AG04450 (cell line): Measurements from ENCODE around the gene KLHL29. TPM values are rescaled to one million over a fixed set of nuclear protein-coding genes. Genes with fewer than 3 reads are reported as not detected.

Experiments
- CTCF ChIA-PET: fragments of 300-600, 350-600 bp; formaldehyde crosslinking; extraction: SDS; loops from one replicate; lab custom pipeline; 2022; ENCODE audit warnings: antibody characterized with exemption, inconsistent platforms; lab: Charles Lee
- POLR2A ChIA-PET: fragments of 350-600 bp; formaldehyde crosslinking; extraction: SDS; loops from one replicate; lab custom pipeline; 2021; ENCODE audit warnings: antibody characterized with exemption, inconsistent platforms; lab: Yijun Ruan, JAX
- DNase-seq: peaks from one replicate; pipeline ENCODE4 v3.0.0-alpha.2; 2011; ENCODE audit warnings: low read depth, low spot score
- H3K27ac ChIP-seq: one replicate; pipeline ENCODE4 v1.5.1; 2012; ENCODE audit warnings: low read depth, low read length, control low read depth
- H3K27me3 ChIP-seq: one replicate; pipeline ENCODE4 v1.6.0; 2012; ENCODE audit warnings: low read length; ENCODE audit not compliant: control insufficient read depth, insufficient read depth
- H3K4me3 ChIP-seq: 2 replicates; pipeline ENCODE4 v1.5.1; 2011; ENCODE audit warnings: mild to moderate bottlenecking, low read depth, low read length, control low read depth
- H3K9me3 ChIP-seq: 2 replicates; pipeline ENCODE4 v1.5.1; 2012; ENCODE audit warnings: low read length; ENCODE audit not compliant: control insufficient read depth, insufficient read depth
- CTCF ChIP-seq: IDR thresholded peaks from 2 replicates; pipeline ENCODE4 v1.5.1; 2011; ENCODE audit warnings: low read depth, low read length, control low read depth, inconsistent platforms
- polyA plus RNA-seq: library from polyadenylated mRNA; depleted of rRNA; stranded (reverse); fragments of >200 nt; gene quantifications from 2 replicates; pipeline ENCODE4 v1.2.3, GENCODE V29; 2011

KLHL29 gene
- polyA plus RNA-seq, 1 experiment: 3.6 TPM

- no peak for DNase-seq
- Histone ChIP-seq H3K27ac (no peak overlapping the region), H3K9me3 (no peaks in the 10 kb centered on the region; the same call in 1 of the 2 replicates), H3K27me3 (no peaks in the 10 kb centered on the region), H3K4me3 (no peak overlapping the region)
- ChIA-PET CTCF (no interaction called here), POLR2A (no interaction called here)
- TF ChIP-seq CTCF: no peak
Observed at GRCh38 chr2:23547725-23548124, 162.7 kb downstream of the KLHL29 start.

GRCh38 chr2:23548143-23548769 lies 163.3 kb downstream of the KLHL29 start:
- no peak overlapping the region for H3K27ac ChIP-seq
- no peaks in the 10 kb centered on the region; the same call in 1 of the 2 replicates for H3K9me3 ChIP-seq
- CTCF ChIA-PET: no interaction called here
- H3K27me3 ChIP-seq: no peaks in the 10 kb centered on the region
- no peak overlapping the region for H3K4me3 ChIP-seq
- TF ChIP-seq CTCF: no peak
- POLR2A ChIA-PET: no interaction called here
- DNase-seq: no peak

- CTCF ChIA-PET: interaction anchor here (0.6 kb wide), 1 partner anchor 72 kb away, joined by 5 read pairs; no protein-coding TSS in a partner anchor
- DNase-seq: no peak
- POLR2A ChIA-PET: interaction anchor here (0.6 kb wide), 1 partner anchor 166 kb away, joined by 3 read pairs; no protein-coding TSS in a partner anchor
- no peaks in the 10 kb centered on the region; the same call in 1 of the 2 replicates for H3K9me3 ChIP-seq
- H3K4me3 ChIP-seq: no peak overlapping the region
- no peak for TF ChIP-seq CTCF
- H3K27me3 ChIP-seq: no peaks in the 10 kb centered on the region
- no peak overlapping the region for H3K27ac ChIP-seq
Observed at GRCh38 chr2:23549051-23549450, 164.1 kb downstream of the KLHL29 start.

GRCh38 chr2:23549821-23550530 lies 165.0 kb downstream of the KLHL29 start:
- Histone ChIP-seq H3K27me3 (no peaks in the 10 kb centered on the region), H3K9me3 (no peaks in the 10 kb centered on the region; the same call in 1 of the 2 replicates), H3K4me3 (no peak overlapping the region), H3K27ac (no peak overlapping the region)
- TF ChIP-seq CTCF: no peak
- no peak for DNase-seq
- ChIA-PET CTCF (interaction anchor here (0.6 kb wide), 1 partner anchor 71 kb away, joined by 5 read pairs; no protein-coding TSS in a partner anchor), POLR2A (interaction anchor here (0.6 kb wide), 1 partner anchor 165 kb away, joined by 3 read pairs; no protein-coding TSS in a partner anchor)

- no peak overlapping the region for H3K4me3 ChIP-seq
- POLR2A ChIA-PET: no interaction called here
- no peak for TF ChIP-seq CTCF
- H3K9me3 ChIP-seq: no peaks in the 10 kb centered on the region; the same call in 1 of the 2 replicates
- DNase-seq: no peak
- H3K27me3 ChIP-seq: no peaks in the 10 kb centered on the region
- CTCF ChIA-PET: no interaction called here
- H3K27ac ChIP-seq: no peak overlapping the region
Observed at GRCh38 chr2:23550553-23550952, 165.6 kb downstream of the KLHL29 start.
